Sigmoid colon (tissue), 4 donors: ENCODE data around the gene KIAA0232.

Experiments
- CTCF ChIP-seq, 4 experiments: fragments of 450-650 bp in 3 of 4; fragments of 200-600 bp in 1 of 4; IDR thresholded peaks; one replicate each; pipeline ENCODE4 v1.5.1; 2016 to 2019; ENCODE audit warnings: antibody characterized with exemption in 4 of 4, mild to moderate bottlenecking in 3 of 4, moderate library complexity in 2 of 4
- EP300 ChIP-seq, 4 donors: sonication (generic); formaldehyde crosslinking; IDR thresholded peaks; one replicate each; pipeline ENCODE4 v1.6.1; 2017; ENCODE audit warnings: antibody characterized with exemption in 4 of 4
- POLR2A ChIP-seq, 2 donors: fragments of 450-650 bp; IDR thresholded peaks; one replicate each; pipeline ENCODE4 v1.6.1; 2016; ENCODE audit warnings: antibody characterized with exemption in 2 of 2, mild to moderate bottlenecking in 2 of 2, moderate library complexity in 2 of 2

GRCh38 chr4:6928081-6928480 lies 145.6 kb downstream of the KIAA0232 start:
- no peak for TF ChIP-seq CTCF (IDR thresholded peaks at IDR 0.05)
- no peak for TF ChIP-seq POLR2A (IDR thresholded peaks at IDR 0.05)
- no peak for TF ChIP-seq EP300 (IDR thresholded peaks at IDR 0.05)
